DOHH2 (cell line): Measurements from ENCODE around the gene NME3.

Experiments used
- H3F3A ChIP-seq: fragments of 200-600 bp; sonication (generic), shearing (Covaris generic); 2 replicates; pipeline ENCODE4 v1.6.0; 2016; ENCODE audit warnings: antibody characterized with exemption, mild to moderate bottlenecking; ENCODE audit not compliant: control insufficient read depth, insufficient read depth
- H3K27ac ChIP-seq: fragments of 200-600 bp; sonication (generic); 2 replicates; pipeline ENCODE4 v1.5.1; 2014; ENCODE audit warnings: low read depth, mild to moderate bottlenecking, low read length, moderate library complexity
- H3K27me3 ChIP-seq: fragments of 200-600 bp; sonication (generic); 2 replicates; pipeline ENCODE4 v1.6.1; 2014; ENCODE audit warnings: mild to moderate bottlenecking, low read length, mixed read lengths; ENCODE audit not compliant: control insufficient read depth
- H3K36me3 ChIP-seq: fragments of 200-600 bp; sonication (generic); 2 replicates; pipeline ENCODE4 v1.6.1; 2014; ENCODE audit warnings: mild to moderate bottlenecking, low read length, moderate library complexity, mixed read lengths; ENCODE audit not compliant: control insufficient read depth
- H3K4me1 ChIP-seq: fragments of 200-600 bp; sonication (generic); 2 replicates; pipeline ENCODE4 v1.6.1; 2014; ENCODE audit warnings: mild to moderate bottlenecking, low read length, mixed read lengths; ENCODE audit not compliant: control insufficient read depth
- H3K4me2 ChIP-seq: fragments of 200-600 bp; sonication (generic); 2 replicates; pipeline ENCODE4 v1.6.0; 2014; ENCODE audit warnings: mild to moderate bottlenecking, low read length, moderate library complexity
- H3K4me3 ChIP-seq: fragments of 200-600 bp; sonication (generic); 2 replicates; pipeline ENCODE4 v1.5.1; 2014; ENCODE audit warnings: mild to moderate bottlenecking, low read length, mixed read lengths
- H3K79me2 ChIP-seq: fragments of 200-600 bp; sonication (generic); 2 replicates; pipeline ENCODE4 v1.6.1; 2014; ENCODE audit warnings: mild to moderate bottlenecking, low read length, mixed read lengths; ENCODE audit not compliant: control insufficient read depth
- H3K9me2 ChIP-seq: fragments of 200-600 bp; sonication (generic); replicated peaks from 2 replicates; pipeline ENCODE4 v1.6.1; 2014; ENCODE audit warnings: mild to moderate bottlenecking, low read length, mixed read lengths; ENCODE audit not compliant: control insufficient read depth
- H3K9me3 ChIP-seq: fragments of 200-600 bp; sonication (generic); 2 replicates; pipeline ENCODE4 v1.6.1; 2014; ENCODE audit warnings: antibody characterized with exemption, low read length, mixed read lengths; ENCODE audit not compliant: control insufficient read depth, insufficient read depth
- H4K20me1 ChIP-seq: fragments of 200-600 bp; sonication (generic); 2 replicates; pipeline ENCODE4 v1.6.0; 2014; ENCODE audit warnings: low read depth, mild to moderate bottlenecking, antibody characterized with exemption, low read length, moderate library complexity; ENCODE audit not compliant: control insufficient read depth, insufficient read depth
- CTCF ChIP-seq: fragments of 200-600 bp; sonication (generic); IDR thresholded peaks from one replicate; pipeline ENCODE4 v1.5.1; 2014; ENCODE audit warnings: antibody characterized with exemption, mild to moderate bottlenecking, low read depth, low read length; ENCODE audit not compliant: poor library complexity, severe bottlenecking
- EZH2phosphoT487 ChIP-seq: fragments of 200-600 bp; sonication (generic); IDR thresholded peaks from 2 replicates; pipeline ENCODE4 v1.6.1; 2017; ENCODE audit warnings: borderline replicate concordance, mild to moderate bottlenecking, antibody characterized with exemption, low read length, moderate library complexity, mixed read lengths

Gene NME3

GRCh38 chr16:1809281-1809801, 38.0 kb upstream of the NME3 start:
- Histone ChIP-seq H3K9me2 (no peaks in the 10 kb centered on the region), H3F3A (no peaks in the 10 kb centered on the region), H3K36me3 (no peaks in the 10 kb centered on the region), H4K20me1 (no peaks in the 10 kb centered on the region), H3K4me1 (no peaks in the 10 kb centered on the region), H3K79me2 (no peaks in the 10 kb centered on the region), H3K4me2 (no peak overlapping the region), H3K9me3 (no peaks in the 10 kb centered on the region), H3K27me3 (no peaks in the 10 kb centered on the region), H3K27ac (no peak overlapping the region), H3K4me3 (no peak overlapping the region)
- TF ChIP-seq CTCF = no peak
- TF ChIP-seq EZH2phosphoT487 = no peak

DNA sequence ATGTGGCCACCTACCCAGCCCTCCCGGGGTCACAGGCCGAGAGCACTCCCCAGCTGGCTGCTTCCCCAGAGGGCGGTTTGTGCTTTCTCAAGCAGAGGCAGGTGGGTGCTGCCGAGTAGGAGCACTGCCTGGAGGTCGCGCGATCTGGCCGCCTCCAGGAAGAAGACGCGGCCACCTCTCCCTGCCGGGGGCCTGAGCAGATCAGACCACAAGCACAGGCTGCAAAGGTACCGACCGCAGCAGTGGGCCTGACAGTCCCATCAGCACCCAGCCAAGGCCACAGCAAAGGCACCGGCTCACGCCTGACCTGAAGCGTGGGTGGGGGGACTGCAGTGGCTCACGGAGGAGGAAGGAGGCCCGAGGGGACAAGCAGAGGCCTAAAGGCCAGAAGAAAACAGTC, 37.3 kb upstream of the NME3 start:
- Histone ChIP-seq H3F3A (no peaks in the 10 kb centered on the region), H3K4me3 (no peak overlapping the region), H3K9me3 (no peaks in the 10 kb centered on the region), H3K27ac (no peak overlapping the region), H3K27me3 (no peaks in the 10 kb centered on the region), H3K4me2 (no peak overlapping the region), H3K79me2 (no peaks in the 10 kb centered on the region), H3K36me3 (no peaks in the 10 kb centered on the region), H3K9me2 (no peaks in the 10 kb centered on the region), H3K4me1 (no peaks in the 10 kb centered on the region), H4K20me1 (no peaks in the 10 kb centered on the region)
- TF ChIP-seq CTCF (no peak), EZH2phosphoT487 (no peak)

- H3K27me3 ChIP-seq = no peaks in the 10 kb centered on the region
- H3K36me3 ChIP-seq = no peaks in the 10 kb centered on the region
- TF ChIP-seq CTCF (no peak), EZH2phosphoT487 (no peak)
- H3K9me3 ChIP-seq = no peaks in the 10 kb centered on the region
- no peaks in the 10 kb centered on the region for H3K9me2 ChIP-seq
- H3K4me1 ChIP-seq = no peaks in the 10 kb centered on the region
- H3K27ac ChIP-seq = no peak overlapping the region
- no peak overlapping the region for H3K4me2 ChIP-seq
- H3K79me2 ChIP-seq = no peaks in the 10 kb centered on the region
- no peaks in the 10 kb centered on the region for H3F3A ChIP-seq
- no peaks in the 10 kb centered on the region for H4K20me1 ChIP-seq
- H3K4me3 ChIP-seq = no peak overlapping the region
Measured at GRCh38 chr16:1807626-1808025, 36.3 kb upstream of the NME3 start.
